Right forelimb (tissue), 1 donor: Measurements from ENCODE around the gene SORCS2.

Source experiments
- DNase-seq: peaks from one replicate; pipeline ENCODE4 v3.0.0-alpha.2; 2018

Gene SORCS2

DNA sequence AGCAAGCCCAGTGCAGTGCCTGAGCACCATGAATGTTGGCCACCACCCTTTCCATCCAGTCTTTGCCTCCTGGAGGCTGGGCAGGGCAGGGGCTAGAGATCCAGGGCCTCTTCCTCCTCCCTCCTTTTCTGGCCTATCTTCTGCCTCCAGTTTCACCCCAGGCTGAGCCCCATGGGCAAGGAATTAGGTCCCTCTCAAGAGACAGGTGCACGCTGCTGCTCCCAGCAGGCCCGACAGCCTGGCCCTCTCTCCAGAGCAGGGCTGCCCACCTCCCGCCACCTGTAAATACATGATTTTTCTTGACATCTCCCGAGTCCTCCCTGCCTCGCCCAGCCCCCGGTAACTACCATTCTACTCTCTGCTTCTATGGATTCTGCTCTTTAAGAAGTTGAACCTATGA lies 299.6 kb downstream of the SORCS2 start:
- DNase-seq: no peak

DNA sequence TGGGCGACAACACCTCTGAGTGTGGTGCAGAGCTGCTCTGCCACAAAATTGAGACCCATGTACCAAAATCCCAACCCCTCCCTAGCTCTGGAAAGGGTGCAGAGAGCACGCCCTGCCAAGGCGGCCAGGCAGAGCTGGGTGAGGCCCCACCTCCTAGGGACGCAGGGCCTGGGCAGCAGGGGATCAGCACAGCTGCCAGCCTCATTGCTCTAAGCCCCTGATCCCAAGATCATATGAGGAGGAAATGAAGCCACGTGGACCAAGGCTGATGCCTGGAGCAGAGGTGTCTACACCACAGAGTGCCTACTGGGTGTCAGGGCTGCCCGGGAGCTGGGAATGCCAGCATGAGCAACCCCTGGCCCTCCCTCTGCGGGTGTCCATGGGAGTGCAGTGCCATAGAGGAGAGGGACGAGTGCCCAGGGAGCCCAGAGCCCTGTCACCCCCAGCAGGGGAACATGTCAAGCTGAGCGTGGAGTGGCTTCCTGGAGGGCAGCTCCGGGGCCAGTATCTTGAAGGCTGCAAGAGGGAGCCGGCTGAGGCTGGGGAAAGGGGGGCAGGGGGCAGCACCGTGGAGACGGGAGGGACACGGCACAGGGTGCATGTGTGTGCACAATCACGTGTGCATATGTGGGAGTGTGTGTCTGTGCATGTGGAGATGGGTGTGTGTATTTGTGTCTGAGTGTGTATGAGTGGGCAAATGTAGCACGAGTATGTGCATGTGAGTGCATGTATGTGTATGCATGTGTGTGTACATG lies 306.3 kb downstream of the SORCS2 start:
- DNase-seq: no peak

DNA sequence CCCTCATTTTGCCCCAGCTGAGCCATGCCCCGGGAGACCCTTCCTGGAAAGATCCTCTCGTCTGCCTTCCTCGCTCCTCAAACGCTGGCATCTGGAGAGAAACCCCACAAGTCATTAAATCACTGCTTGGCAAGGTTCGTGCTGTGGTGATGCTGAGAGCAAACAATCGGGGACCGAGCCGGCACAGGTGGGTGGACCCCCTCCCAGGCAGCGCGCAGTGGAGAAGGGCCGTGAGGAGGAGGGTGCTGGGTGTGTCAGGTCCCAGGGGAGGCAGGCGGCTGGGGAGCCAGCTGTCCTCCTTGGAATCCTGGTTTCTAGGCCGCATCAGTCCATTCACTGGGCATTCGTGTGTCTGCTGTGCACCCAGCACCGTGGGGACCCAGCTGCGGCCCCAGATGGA lies 307.3 kb downstream of the SORCS2 start:
- DNase-seq: no peak

DNA sequence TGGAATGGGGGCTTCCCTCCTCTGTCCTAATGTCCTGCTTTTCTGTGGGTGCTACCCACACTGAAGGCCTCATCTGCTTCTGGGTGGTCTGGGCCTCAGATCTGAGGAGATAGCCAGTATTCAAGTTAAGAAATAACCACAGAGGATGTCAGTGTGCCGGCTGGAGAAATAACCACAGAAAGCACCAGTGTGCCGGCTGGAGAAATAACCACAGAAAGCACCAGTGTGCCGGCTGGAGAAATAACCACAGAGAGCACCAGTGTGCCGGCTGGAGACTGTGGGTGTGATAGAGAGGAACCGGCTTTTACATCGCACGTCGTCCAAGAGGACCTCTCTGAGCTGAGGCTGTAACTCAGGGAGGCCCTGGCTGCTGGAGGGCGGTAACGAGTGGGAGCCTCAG lies 308.1 kb downstream of the SORCS2 start:
- DNase-seq: no peak

DNA sequence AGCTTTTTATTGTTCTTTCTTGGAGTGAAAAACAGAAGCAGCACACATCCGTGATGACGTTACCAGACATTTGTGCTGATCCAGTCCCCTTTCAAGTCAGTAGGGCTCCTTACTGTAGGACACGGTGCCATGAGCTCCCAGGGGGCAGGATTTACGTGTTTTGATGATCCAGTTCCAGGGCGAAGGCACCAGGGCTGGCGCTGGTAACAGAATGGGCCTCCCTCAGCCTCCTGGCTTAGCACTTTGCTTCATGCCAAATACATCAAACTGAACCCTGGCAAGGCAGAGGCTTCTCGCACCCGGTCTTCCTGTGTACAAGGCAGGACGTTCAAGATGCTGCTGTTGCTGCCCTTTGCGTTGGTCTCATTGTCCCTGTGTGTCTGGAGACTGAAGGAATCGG lies 309.0 kb downstream of the SORCS2 start:
- no peak for DNase-seq

DNA sequence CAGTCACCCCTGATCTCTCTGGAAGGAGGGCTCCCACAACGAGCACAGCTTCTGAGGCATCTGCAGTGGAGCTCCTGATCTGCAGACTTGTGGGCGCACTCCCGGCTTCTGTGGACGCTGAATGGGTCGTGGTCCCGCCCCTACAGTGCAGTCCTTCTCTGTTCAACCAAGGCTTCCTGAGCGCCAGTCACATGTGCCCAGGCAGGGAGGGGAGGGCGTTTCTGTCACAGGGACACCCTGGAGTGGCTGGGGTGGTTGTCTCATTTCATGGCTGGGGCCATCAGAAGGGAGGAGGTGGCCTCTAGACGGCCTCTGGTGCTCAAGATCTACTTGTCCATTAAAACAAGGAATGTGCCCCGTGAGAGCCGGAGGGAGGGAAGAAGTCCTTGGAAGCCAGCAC lies 309.5 kb downstream of the SORCS2 start:
- DNase-seq: no peak

DNA sequence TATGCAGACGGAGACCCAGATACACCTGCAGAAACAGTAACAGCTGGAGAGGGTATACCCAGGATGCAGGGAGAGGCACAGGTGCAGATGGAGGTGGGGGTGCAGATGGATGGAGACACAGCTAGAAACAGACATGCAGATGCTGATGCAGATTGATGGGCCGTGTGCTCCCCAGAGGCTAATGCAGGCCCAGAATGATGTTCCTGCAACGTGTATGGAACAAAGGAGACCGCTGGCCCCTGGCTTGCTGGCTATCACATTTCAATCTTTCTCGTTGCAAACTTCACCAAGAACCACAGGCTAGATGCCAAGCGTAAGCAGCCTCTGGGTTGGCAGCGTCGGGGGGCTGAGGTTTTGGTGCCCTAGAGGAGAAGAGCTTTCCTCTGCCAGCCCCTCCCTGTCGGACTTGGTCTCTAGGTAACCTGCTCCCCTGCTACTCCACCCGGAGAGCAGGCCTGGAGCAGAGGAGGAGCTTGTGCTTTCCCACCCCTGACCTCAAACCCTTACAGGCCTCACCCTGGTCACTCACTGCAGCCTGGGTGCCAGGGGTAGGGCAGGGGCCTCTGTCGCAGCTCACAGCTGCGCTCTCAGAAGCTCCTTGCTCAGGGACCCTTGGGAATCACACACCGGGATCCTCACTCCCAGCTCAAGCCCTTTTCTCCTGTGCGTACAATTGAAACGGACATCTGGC lies 311.4 kb downstream of the SORCS2 start:
- DNase-seq: no peak

DNA sequence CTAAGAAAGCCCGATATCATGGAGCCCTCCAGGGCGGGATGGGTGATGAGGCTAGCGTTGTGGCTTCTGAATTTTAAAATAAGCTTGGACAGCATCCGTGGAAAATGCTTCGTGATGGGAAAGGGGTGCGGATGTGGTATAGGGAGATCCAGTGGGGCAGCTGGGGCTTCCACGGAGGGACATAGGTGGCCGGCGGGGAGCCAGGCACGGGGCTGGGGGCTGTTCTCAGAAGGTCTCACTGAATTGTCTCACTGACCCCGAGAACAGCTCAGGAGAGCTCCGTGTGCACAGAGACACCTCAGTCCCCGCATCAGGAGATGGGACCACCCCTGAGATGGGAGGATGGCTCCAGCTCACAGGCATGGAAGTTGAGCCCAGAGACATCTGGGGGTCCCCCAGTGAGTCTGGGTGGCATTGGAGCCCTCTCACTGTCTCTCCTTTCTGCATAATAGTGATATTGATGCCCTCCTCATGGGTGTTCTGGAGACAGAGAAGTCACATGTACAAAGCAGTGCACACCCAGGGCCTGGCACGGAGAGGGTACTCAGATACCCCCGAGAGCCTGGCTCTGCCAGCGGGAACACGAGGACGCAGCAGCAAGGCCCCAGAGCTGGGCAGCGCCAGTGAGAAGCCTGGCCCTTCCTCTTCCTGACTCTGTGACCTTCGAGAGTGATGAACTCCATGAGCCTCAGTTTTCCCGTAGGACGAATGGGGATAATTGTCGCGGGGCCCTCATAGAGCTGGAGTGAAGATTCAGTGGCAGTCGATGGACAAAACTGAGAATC lies 313.0 kb downstream of the SORCS2 start:
- DNase-seq: no peak

DNA sequence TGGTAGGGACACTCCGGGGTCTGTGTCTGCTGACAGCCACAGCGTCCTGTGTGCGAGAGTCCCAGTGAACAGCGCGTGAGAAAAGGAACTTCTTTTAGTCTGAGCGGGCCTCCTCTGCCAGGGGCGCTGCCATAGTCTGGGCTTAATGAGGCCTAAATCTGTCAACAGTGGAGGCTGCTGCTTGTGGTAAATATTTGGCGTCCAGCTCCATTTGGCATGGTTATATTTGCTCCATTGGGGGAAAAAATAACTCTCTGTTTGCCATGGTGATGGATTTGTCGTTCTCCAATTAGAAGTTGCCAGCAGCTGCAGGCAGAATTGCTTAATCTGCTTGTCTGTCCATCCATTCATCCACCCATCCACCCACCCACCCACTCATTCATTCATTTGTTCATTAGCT lies 313.8 kb downstream of the SORCS2 start:
- no peak for DNase-seq

DNA sequence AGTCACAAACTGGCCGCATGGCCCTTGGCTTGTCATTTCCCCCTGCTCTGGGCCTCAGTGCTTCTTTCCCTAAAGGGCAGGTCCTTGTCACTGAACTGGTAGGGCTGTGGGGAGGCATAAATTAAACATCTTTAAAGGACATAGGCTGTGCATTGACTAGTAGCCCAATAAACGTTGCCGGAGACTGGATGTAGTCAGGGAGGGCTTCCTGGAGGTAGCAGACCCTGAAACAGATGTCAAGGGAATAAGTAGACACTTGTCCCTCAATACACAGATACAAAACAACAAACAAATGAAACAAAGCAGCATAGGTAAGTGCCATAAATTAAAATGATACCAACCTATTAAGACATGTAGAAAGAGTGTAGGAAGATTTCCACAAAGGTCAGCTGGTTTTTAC lies 314.2 kb downstream of the SORCS2 start:
- no peak for DNase-seq

DNA sequence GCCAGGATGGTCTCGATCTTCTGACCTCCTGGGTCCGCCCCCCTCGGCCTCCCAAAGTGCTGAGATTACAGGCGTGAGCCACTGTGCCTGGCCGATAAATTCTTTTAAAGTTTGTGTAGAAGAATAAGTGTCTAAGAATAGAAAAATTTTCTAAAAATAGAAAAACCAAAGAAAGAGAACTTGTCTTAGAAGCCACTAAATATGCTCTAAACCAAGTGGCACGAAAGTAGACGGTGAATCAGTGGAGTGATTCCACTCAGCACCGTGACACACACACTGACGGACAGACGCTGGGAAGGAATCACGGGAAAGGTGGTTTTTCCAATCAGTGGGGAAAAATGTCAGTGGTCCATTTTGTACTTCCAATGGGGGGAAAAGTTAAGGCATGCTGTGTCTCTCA lies 315.0 kb downstream of the SORCS2 start:
- no peak for DNase-seq

DNA sequence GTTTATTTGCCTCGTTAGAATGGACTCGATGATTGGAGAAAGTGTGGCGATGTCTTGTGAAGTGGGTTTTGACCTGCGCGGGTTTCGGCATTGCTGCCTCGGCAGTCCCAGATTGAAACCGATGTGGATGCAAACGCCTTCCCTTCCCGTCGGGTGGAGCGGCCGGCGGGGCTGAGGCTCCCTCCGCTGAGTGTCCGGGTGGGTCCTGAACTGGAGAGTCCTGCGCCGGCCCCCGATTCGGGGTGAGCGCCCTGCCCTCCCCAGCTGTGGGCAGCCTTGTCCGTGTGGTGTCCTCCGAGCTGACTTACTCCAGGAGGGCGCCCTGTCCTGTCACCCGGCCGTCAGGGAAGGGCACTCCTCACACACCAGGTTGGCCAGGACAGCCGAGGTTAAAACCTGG lies 317.7 kb downstream of the SORCS2 start:
- no peak for DNase-seq

DNA sequence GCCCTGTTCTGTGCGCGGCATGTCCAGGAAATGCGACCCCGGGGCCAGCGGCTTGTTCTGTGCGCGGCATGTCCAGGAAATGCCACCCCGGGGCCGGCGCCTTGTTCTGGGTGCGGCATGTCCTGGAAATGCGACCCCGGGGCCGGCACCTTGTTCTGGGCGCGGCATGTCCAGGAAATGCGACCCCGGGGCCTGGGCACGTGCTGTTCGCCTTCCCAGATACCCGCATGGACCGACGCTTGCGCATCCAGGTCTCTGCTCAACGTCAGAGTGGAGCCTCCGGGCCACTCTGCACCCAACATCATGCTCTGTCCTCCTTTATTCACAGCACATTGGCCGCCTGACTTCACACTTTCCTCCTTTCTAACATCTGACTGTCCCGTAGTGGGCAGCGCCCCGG lies 318.2 kb downstream of the SORCS2 start:
- DNase-seq: no peak

DNA sequence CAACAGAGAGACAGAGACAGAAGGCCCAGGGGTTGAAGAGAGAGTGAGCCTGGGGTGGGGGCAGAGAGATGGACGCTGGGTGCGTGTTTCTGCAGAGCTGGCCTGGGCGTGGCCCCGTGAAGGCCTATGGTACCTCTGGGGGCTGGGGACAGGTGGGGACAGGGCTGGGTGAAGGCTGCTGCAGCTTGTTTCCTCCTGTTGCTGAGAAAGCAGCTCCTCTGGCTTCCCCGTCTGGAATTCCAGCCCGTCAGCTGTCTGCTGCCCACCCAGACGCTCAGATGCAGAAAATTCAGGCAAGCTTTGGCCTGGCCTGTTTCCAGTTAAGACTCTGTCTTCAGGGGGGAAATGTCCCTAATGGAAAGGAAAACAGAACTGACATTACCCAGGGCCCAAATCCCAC lies 319.2 kb downstream of the SORCS2 start:
- no peak for DNase-seq

DNA sequence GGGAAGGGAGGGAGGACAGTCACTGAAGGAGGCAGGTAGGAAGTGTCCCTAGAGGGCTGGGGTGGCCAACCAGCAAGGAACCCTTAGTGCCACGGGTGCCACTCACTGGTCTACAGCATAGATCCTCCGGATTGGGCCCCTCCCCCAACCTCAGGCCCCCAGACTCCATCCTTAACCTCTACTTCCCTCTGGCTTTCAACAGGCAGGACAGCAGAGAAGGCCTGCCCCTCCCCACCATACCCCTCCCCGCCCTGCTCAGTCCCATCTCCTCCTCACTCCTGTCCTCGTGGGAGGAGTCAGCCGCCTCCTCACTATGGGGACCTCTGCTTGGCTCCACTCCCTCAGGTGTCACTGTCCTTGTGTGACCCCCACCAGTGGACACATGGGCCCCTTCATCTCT lies 320.1 kb downstream of the SORCS2 start:
- DNase-seq: no peak

DNA sequence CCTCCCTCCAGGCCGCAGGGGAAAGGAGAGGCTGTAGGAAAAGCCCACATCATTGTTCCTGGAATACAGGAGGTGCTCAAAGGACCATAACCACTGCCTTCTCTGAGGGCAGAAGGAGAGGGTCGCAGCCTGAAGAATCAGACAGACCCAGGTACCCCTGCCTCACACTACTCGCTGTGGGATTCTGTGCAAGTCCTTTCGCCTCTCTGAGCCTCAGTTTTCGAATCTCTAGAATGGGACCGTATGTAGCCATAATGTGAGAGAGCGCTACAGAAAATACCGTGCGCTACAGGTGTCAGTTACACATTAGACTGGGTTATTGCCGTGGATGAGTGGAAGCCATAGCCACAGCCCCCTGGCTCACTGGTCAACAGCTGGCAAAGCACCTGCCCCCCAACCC lies 320.6 kb downstream of the SORCS2 start:
- no peak for DNase-seq

DNA sequence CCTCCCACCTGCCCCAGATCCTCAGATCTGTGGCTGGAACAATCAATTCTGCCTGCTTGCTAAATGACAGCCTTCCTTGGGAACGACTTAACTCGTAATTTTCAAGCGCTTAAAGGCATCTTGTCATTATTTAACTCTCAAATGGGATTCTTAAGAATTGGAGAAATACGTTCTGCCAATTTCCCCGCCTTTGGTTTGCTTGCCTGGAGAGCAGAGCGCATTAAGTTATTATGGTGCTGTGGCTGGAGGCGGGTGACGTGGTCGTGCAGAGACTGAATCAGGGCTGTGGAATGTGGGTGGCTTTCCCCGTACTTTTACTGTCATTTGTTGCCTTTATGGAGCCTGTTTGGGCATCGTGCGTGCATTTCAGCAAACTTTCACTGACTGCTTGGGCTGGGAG lies 321.3 kb downstream of the SORCS2 start:
- no peak for DNase-seq

DNA sequence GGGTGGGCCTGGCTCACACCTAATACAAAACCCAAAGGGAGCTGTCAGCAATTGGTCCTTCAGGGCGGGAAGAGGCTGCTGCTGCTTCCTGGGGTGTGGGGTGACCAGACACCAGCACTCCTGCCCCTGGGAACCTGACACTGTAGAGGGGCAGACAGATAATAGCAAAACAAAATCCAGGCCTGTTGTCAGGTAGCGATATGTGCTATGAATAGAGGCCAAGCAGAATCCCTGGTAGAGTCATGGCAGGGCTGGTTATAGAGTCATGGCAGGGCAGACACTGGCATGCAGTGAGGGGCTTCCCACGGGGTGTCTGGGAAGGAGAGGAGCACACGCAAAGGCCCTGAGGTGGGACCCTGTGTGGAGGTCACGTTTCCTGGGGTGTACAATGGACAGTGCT lies 321.9 kb downstream of the SORCS2 start:
- no peak for DNase-seq

DNA sequence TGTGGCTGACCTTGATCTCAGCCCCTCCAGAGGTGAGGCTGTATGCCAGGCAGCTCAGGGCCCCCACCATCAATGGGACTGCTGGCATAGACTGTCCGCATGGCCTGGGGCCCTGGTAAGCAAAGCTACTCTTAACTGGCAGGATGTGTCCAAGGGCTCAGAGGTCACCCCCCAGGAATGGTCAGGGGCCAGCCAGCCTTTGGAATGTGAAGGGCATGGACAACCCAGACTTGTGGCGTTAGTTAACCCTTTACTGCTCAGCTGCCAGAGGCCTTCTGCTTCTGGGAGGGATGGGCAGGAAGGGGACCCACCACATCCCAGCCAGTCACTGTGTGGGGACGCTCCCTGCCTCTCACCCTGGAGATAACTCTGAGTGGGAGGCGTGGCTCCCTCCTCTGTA lies 322.5 kb downstream of the SORCS2 start:
- no peak for DNase-seq

DNA sequence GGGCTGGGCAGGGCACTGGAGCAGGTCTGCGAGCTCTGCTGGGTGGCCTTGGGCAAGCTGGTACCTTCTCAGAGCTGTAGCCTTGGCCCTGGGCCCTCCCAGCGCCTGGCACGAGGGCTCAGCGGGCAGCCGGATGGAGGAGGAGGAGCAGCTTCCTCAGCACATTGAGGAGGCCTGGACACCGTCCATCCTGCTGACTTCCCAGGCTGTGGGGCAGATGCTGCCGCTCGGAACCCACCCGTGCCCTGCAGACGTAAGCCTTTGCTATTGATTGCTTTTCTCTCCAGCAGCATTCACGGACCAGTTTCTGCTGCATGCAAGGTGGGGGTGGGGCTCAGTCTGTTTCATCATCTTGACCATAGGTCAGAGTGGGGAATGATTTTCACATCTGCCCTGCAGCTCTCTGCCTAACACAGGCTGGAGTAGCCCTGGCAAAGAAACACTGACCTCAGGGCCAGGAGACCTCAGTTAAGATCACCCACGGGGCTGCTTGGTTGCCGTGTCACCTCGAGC lies 323.1 kb downstream of the SORCS2 start:
- DNase-seq: no peak

DNA sequence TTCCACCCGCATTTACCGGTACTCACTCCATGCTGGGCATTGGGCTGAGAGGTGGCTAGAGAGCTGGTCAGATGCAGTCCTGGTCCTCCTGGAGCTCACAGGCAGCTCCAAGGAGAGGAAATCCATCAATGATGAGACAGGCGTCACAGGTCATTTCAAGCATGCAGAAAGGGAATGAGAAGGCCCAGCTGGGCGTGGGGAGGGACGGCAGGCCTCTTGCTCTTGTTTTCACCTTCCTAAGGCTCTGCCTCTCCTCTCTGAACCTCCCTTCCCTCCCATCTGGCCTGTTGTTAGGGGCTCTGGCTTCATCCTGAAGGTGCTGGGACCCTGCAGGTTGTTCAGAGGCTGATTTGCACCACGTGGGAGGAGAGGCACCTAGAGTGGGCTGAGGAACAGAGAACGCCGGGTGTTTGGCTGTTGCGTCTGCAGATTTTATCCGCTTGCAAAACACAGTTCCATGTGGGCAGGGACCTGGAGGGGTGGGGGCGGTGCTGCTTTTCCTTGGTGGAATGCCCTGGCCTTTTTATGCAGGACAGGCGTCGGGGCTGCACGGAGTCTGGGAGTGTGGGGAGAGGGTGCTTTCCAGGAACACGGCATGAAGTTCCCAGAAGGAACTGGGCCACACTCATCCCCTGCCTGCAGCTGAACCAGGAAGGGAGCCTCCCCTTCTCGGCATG lies 323.9 kb downstream of the SORCS2 start:
- no peak for DNase-seq

DNA sequence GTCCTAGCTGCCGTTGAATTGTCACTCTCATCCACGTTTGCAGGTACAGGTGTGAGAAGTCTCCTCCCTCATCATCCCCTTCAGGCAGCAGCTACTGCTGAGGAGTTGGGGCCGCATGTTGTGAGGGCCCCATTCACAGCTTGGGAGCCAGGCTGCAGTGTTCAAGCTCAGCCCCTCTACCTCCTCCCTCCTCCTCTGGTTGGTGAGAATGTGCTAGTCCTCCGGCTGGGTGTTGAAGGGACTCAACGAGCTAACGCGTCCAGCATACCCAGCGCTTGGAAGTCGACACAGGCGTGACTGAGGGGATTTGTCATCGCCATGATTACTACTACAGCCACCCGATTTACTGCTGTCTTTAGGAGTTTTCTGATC lies 324.4 kb downstream of the SORCS2 start:
- DNase-seq: no peak
